BJ (cell line): ENCODE data around the gene CCBE1. TPM values are rescaled to one million over a fixed set of nuclear protein-coding genes. Genes with fewer than 3 reads are reported as not detected.

ENCODE experiments used
- CTCF ChIA-PET: fragments of 350-600 bp; formaldehyde crosslinking; extraction: SDS; loops from one replicate; lab custom pipeline; 2021; ENCODE audit warnings: antibody characterized with exemption, inconsistent platforms; lab: Yijun Ruan, JAX
- POLR2A ChIA-PET: fragments of 300-600 bp; sonication (Branson Sonifier 250); formaldehyde crosslinking; extraction: SDS; loops from one replicate; lab custom pipeline; 2021; ENCODE audit warnings: antibody characterized with exemption; lab: Charles Lee
- DNase-seq: peaks from one replicate; pipeline ENCODE4 v3.0.0-alpha.2; 2011; ENCODE audit warnings: low read depth
- H3K27me3 ChIP-seq: 2 replicates; pipeline ENCODE4 v1.6.0; 2011; ENCODE audit warnings: low read length; ENCODE audit not compliant: control insufficient read depth, insufficient read depth
- H3K36me3 ChIP-seq: 2 replicates; pipeline ENCODE4 v1.5.1; 2011; ENCODE audit warnings: low read length; ENCODE audit not compliant: control insufficient read depth, insufficient read depth
- H3K4me3 ChIP-seq: 2 replicates; pipeline ENCODE4 v1.5.1; 2011; ENCODE audit warnings: low read depth, mild to moderate bottlenecking, control low read depth, low read length
- polyA plus RNA-seq: library from polyadenylated mRNA; depleted of rRNA; stranded (reverse); fragments of >200 nt; gene quantifications from 2 replicates; pipeline ENCODE4 v1.2.3, GENCODE V29; 2011
- TF ChIP-seq, protein P1 (sequence below): IDR thresholded peaks from 2 replicates; pipeline ENCODE4 v1.5.1; 2011; ENCODE audit warnings: low read depth, mild to moderate bottlenecking, control low read depth, inconsistent platforms, low read length, moderate library complexity; ENCODE audit not compliant: insufficient read depth

The CCBE1 gene
- polyA plus RNA-seq, 1 experiment: 51.2 TPM

DNA sequence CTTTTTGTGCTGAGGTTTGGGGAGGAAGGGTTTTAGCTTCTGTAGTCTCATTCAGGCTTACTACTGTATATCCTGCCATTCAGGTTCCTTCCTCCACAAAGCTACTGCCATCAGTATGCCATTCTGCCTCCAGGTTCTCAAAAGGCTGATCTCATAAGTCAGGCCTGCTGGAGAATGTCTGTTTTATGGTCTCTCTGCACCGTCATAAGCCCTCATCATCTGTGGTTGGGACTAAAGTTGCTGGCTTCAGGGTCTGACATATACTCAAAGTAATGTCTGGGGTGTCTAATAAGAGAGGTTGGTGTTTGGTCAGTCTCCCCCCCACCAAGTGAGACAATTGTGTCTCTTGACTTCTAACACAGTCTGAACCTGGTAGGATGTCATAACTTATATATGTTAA lies 36.2 kb upstream of the CCBE1 start:
- Histone ChIP-seq H3K4me3 (no peak overlapping the region), H3K36me3 (no peaks in the 10 kb centered on the region), H3K27me3 (no peaks in the 10 kb centered on the region)
- TF ChIP-seq, protein P1, sequence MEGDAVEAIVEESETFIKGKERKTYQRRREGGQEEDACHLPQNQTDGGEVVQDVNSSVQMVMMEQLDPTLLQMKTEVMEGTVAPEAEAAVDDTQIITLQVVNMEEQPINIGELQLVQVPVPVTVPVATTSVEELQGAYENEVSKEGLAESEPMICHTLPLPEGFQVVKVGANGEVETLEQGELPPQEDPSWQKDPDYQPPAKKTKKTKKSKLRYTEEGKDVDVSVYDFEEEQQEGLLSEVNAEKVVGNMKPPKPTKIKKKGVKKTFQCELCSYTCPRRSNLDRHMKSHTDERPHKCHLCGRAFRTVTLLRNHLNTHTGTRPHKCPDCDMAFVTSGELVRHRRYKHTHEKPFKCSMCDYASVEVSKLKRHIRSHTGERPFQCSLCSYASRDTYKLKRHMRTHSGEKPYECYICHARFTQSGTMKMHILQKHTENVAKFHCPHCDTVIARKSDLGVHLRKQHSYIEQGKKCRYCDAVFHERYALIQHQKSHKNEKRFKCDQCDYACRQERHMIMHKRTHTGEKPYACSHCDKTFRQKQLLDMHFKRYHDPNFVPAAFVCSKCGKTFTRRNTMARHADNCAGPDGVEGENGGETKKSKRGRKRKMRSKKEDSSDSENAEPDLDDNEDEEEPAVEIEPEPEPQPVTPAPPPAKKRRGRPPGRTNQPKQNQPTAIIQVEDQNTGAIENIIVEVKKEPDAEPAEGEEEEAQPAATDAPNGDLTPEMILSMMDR: no peak
- ChIA-PET CTCF (interaction anchor here (1.0 to 1.5 kb wide), 6 partner anchors 9 to 274 kb away, joined by 3 to 5 read pairs (median 3); partner anchors contain the start of gene CCBE1), POLR2A (interaction anchor here (0.6 kb wide), 1 partner anchor 620 kb away, joined by 4 read pairs; no protein-coding TSS in a partner anchor)
- no peak for DNase-seq

GRCh38 chr18:59730896-59731295 lies 33.7 kb upstream of the CCBE1 start:
- POLR2A ChIA-PET: no interaction called here
- H3K36me3 ChIP-seq: no peaks in the 10 kb centered on the region
- no peak overlapping the region for H3K4me3 ChIP-seq
- DNase-seq: no peak
- H3K27me3 ChIP-seq: no peaks in the 10 kb centered on the region
- TF ChIP-seq, protein P1: no peak
- CTCF ChIA-PET: interaction anchor here (1.1 to 1.3 kb wide), 2 partner anchors 11 to 33 kb away, joined by 3 read pairs; no protein-coding TSS in a partner anchor

DNA sequence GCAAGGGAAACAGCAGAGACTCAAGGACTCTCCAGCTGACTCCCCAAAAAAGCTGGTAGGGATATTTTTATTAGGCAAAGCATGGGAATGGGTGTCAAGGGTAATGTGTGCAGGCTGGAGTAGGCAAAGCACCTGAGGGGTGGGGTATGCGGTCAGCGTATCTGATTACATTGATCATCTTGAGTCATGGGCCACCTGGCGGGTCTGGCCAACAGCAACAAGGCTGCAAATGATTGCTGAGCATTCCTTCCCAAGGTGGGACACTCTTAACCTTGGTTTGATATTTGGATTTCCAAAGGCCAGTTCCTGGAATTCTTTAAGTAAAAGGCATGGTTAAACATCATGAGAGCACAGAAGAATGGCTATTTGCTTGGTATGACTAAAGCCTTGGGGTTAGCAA lies 32.6 kb upstream of the CCBE1 start:
- ChIA-PET CTCF (no interaction called here), POLR2A (no interaction called here)
- Histone ChIP-seq H3K27me3 (no peaks in the 10 kb centered on the region), H3K36me3 (no peaks in the 10 kb centered on the region), H3K4me3 (no peak overlapping the region)
- TF ChIP-seq, protein P1: no peak
- DNase-seq: no peak

DNA sequence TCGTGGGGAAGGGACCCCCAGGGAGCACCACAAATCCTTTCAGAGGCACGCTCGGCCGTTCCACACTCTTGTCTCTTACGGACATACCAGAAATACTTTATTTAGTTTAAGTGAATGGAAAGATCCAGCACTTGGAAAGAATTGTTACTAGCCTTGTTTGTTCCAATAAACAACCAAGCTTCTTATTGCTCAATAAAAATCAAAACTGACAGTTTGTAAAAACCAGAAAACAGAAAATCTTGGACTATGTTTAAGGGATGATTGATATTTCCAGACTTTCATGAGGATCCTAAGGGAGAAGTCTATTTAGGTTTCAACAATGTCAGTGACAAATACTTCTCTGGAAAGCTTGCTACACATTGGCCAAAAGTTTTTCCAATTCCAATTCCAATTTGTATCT lies 31.6 kb upstream of the CCBE1 start:
- CTCF ChIA-PET: no interaction called here

GRCh38 chr18:59725142-59725541 lies 27.9 kb upstream of the CCBE1 start:
- TF ChIP-seq, protein P1: no peak
- DNase-seq: no peak
- CTCF ChIA-PET: interaction anchor here (1.7 kb wide), 1 partner anchor 28 kb away, joined by 7 read pairs; the partner anchor contains the start of gene CCBE1
- H3K4me3 ChIP-seq: no peak overlapping the region
- POLR2A ChIA-PET: no interaction called here
- no peaks in the 10 kb centered on the region for H3K36me3 ChIP-seq
- H3K27me3 ChIP-seq: no peaks in the 10 kb centered on the region

More for the DNA sequence above, 31.6 kb upstream of the CCBE1 start:
- Histone ChIP-seq H3K4me3 (no peak overlapping the region), H3K27me3 (no peaks in the 10 kb centered on the region), H3K36me3 (no peaks in the 10 kb centered on the region)
- DNase-seq: no peak
- POLR2A ChIA-PET: no interaction called here
- TF ChIP-seq, protein P1: no peak
